Measurements from ENCODE around the gene AVL9. TPM values are rescaled to one million over a fixed set of nuclear protein-coding genes. Genes with fewer than 3 reads are reported as not detected.
"Not testable (repeated sequence)": the region's sequence is repeated elsewhere in the genome, so short reads cannot be mapped to it uniquely, and the experiment has no call there.

Gene AVL9
- total RNA-seq, 1 donor = 22.7 TPM

DNA sequence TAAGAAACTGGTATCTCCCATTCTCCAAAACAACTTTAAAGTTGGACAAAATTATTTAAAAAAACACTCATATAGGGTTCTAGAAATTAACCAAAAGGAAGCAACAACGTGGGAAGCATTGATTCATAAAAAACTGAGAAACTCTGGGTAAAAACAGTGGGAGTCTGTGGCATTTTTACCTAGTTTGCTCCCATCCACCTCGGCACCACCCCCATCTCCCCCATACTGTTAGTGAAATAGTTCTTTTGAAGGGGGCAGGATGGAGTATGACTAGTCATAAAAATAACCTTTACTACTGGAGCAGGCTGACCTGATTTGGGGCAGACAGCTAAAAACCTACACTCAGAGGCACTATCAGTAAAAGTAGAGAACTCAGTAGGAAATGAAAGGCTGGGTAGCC lies 123.2 kb downstream of the AVL9 start:
- H3K4me1 ChIP-seq (ENCODE audit: insufficient read depth, low read length) = no peaks in the 10 kb centered on the region

DNA sequence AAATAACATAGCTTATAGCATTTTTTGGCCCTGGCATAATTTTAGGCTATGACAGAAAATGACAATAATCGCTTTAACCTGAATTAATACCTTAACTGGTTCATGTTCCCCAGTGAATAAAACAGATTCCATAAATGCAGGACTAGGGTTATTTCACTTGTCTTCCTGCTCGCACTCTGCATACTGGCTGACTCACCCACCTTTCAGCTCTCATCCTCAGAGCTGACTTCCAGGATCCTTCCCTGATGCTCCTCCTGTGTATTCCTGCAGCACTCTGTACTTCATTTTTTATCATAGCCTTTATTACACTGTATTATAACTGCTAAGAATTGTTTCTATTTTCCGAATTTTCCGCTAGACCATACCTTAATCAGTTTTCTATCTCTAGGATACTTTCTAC lies 123.7 kb downstream of the AVL9 start:
- no peaks in the 10 kb centered on the region for H3K4me1 ChIP-seq (ENCODE audit: insufficient read depth, low read length)
- no peaks in the 10 kb centered on the region for H3K27me3 ChIP-seq (ENCODE audit: insufficient read depth, low read length)
- H3K4me3 ChIP-seq (ENCODE audit: low read length) = no peak overlapping the region
- H3K9me3 ChIP-seq (ENCODE audit: low read depth, low read length) = no peaks in the 10 kb centered on the region

More for the DNA sequence above, 123.2 kb downstream of the AVL9 start:
- Histone ChIP-seq H3K4me3 (ENCODE audit: low read length) (no peak overlapping the region), H3K27me3 (ENCODE audit: insufficient read depth, low read length) (no peaks in the 10 kb centered on the region), H3K9me3 (ENCODE audit: low read depth, low read length) (no peaks in the 10 kb centered on the region)

DNA sequence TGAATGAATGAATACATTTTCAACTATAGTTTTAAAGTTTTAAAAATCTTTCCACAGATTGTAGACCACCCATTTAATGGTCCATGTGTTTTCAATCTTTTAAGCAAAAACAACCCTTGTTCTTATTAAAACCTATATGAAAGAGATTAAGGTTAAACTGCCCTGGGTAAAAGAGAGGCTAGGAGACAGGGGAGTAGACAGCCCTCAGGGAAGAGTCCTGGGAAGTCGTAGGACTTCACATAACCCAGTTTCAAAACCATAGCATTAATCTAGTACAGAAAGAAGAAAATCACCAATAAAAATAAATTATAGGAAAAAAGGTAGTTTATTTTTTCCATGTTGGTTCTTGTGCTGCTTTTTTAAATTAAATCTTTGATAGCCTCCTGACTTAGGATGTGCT lies 124.1 kb downstream of the AVL9 start:
- H3K4me1 ChIP-seq (ENCODE audit: insufficient read depth, low read length); H3K27me3 ChIP-seq (ENCODE audit: insufficient read depth, low read length); H3K9me3 ChIP-seq (ENCODE audit: low read depth, low read length); H3K4me3 ChIP-seq (ENCODE audit: low read length): not testable (repeated sequence)

DNA sequence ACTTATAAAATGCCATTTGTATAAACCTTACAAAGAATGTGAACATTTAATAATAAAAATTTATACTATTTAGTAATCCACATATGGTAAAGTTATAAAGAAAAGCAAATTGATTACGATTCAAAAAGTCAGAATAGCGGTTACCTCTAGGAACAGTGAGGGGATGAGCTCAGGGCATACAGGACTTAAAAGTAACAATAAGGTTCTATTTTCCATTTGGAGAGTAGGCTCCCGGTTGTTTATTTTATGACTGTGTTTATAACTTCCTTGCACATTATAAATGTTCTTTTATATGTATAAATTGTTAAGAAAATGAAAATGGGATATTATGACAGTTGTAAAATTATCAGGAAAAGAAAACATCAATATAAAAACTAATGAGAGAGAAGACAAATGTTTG lies 135.7 kb downstream of the AVL9 start:
- Histone ChIP-seq H3K4me3 (ENCODE audit: low read length) (no peak overlapping the region), H3K9me3 (ENCODE audit: low read depth, low read length) (no peaks in the 10 kb centered on the region), H3K4me1 (ENCODE audit: insufficient read depth, low read length) (no peaks in the 10 kb centered on the region), H3K27me3 (ENCODE audit: insufficient read depth, low read length) (no peaks in the 10 kb centered on the region)

DNA sequence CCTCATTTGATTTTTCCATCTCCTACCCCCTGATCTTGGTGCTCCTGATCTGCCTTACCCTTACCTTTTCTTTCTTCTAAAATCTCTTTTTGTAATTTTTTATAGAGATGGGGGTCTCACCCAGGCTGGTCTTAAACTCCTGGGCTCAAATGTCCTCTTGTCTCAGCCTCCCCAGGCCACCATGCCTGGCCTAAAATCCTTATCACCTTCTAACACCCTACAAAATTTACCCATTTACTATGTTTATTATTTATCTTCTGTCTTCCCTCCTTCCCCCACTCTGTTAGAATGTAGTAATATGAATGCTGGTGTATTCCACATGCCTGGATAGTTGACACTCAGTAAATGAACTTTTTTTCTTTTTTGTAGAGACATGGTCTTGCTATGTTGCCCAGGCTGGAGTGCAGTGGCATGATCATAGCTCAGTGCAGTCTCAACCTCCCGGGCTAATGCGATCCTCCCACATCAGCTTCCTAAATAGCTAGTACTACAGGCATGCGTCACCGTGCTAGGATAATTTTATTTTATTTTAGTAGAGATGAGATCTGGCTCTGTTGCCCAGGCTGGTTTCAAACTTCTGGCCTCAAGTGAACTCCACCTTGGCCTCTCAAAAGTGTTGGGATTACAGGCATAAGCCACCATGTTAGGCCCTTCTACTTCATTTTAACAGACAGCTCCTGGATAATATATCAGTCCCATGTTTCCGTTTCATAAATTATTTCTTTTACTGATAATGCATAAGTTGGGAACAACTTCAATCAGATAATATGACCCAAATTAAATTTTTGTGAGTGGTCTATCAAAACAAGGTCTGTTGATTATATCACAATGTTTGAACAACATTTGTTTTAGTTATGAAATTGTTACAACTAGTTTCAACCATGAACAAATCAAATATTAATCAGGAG lies 136.6 kb downstream of the AVL9 start:
- H3K4me1 ChIP-seq (ENCODE audit: insufficient read depth, low read length); H3K9me3 ChIP-seq (ENCODE audit: low read depth, low read length); H3K27me3 ChIP-seq (ENCODE audit: insufficient read depth, low read length); H3K4me3 ChIP-seq (ENCODE audit: low read length): not testable (repeated sequence)

DNA sequence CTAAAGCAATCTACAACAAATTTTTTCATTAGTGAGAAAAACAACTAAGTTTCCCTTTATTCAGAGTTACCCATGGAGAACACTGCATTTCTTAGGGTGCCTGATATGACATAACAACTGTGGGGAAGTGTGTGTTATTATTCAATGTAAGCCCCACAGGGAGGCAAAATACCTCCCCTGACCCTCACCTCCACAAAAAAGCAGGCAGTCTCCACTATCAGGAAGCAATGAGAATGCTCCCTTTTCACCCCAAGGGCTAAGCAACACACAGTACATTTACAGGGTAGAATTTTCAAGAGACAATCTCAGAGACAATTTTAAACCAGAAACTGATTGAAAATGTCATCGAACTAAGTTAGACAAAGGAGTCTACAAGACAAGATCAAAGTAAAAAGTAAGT lies 138.2 kb downstream of the AVL9 start:
- not testable (repeated sequence) for H3K9me3 ChIP-seq (ENCODE audit: low read depth, low read length); H3K27me3 ChIP-seq (ENCODE audit: insufficient read depth, low read length); H3K4me3 ChIP-seq (ENCODE audit: low read length)
- H3K4me1 ChIP-seq (ENCODE audit: insufficient read depth, low read length) = peaks cover 15% of the 10 kb centered on the region

DNA sequence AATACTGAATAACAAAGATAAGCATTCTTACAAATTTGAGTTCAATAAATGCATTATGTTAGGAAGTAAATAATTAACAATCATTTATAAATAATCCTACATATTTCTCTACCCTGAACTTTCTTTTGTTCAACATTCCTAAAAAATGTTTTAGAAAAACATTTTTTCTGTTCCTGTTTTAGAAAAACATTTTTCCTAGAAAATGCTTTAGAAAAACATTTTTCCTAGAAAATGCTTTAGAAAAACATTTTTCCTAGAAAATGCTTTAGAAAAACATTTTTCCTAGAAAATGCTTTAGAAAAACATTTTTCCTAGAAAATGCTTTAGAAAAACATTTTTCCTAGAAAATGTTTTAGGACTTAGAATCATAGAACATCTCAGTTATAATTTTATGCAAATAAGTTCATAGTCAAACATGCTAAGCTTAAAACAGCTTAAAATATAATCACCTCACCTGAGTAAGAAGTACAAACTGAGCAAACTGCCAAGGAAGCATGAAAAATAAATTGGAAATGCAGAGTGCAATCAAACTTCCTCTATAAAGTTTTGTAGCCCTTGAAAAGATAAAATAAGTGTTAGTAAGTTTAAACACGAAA lies 139.6 kb downstream of the AVL9 start:
- H3K9me3 ChIP-seq (ENCODE audit: low read depth, low read length); H3K27me3 ChIP-seq (ENCODE audit: insufficient read depth, low read length); H3K4me3 ChIP-seq (ENCODE audit: low read length): not testable (repeated sequence)
- peaks cover 19% of the 10 kb centered on the region for H3K4me1 ChIP-seq (ENCODE audit: insufficient read depth, low read length)

DNA sequence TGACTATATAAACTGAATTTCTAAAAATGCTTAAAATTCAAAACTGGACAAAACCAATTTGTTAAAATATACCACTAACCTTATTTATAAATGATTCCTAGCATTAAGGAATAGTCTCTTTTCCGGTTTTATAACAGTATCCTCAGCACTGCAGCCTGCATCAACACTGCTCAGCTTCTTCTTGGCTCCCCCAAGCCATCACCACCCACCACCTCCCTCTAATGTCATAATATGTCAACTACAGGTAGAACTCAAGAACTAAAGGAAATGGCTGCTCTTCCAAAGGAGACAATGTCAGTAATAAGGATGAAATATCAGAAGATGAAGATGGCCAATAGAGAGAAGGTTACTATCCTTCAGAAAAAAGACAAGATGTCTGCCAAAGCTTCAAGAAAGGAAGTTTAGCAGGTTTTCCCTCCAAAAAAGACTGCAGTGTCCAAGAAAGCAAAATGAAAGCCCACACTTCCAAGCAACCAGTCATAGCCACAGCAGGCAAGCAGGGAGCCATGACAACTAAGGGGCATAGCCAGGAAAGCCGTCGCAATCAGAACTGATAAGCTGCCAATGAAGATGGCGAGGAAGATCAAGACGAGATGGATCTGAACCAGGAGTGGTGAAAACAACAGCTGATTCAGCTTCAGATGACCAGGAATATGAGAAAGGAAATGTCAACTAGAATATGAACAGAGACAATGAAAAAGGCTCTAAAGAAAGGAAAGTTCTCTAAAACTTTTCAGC lies 141.6 kb downstream of the AVL9 start:
- not testable (repeated sequence) for H3K4me3 ChIP-seq (ENCODE audit: low read length); H3K27me3 ChIP-seq (ENCODE audit: insufficient read depth, low read length); H3K9me3 ChIP-seq (ENCODE audit: low read depth, low read length)
- peaks cover 19% of the 10 kb centered on the region for H3K4me1 ChIP-seq (ENCODE audit: insufficient read depth, low read length)

DNA sequence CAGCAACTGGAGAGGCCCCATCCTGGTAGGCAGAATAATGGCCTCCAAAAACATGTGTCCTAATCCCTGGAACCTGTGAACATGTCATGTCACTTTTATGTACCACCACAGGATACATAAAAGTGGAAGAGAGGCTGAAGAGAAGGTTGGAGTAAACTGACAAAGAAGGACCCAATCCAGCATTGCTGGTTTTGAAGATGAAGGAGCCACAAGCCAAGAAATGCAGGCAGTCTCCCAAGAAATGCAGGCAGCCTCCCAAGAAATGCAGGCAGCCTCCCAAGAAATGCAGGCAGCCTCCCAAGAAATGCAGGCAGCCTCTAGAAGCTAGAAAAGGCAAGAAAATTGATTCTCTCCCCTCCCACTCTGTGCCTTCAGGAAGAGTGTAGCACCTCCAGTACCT lies 142.3 kb downstream of the AVL9 start:
- peaks cover 19% of the 10 kb centered on the region for H3K4me1 ChIP-seq (ENCODE audit: insufficient read depth, low read length)
- not testable (repeated sequence) for H3K4me3 ChIP-seq (ENCODE audit: low read length); H3K9me3 ChIP-seq (ENCODE audit: low read depth, low read length); H3K27me3 ChIP-seq (ENCODE audit: insufficient read depth, low read length)

Other genes starting within 250 kb of the AVL9 start
- 15.8 TPM for gene LSM5, start 5.1 kb upstream of the AVL9 start, total RNA-seq